Fibroblast of lung (primary cell): ENCODE results near the gene VTA1. TPM values are rescaled to one million over a fixed set of nuclear protein-coding genes. Genes with fewer than 3 reads are reported as not detected.
"Not testable (repeated sequence)": the region's sequence is repeated elsewhere in the genome, so short reads cannot be mapped to it uniquely, and the experiment has no call there.

Source experiments
- DNase-seq, 2 donors: peaks; one replicate each; pipeline versions ENCODE4 v3.0.0 to v3.0.0-alpha.2; 2010; ENCODE audit warnings: low read depth in 2 of 2
- H2AFZ ChIP-seq: 2 replicates; pipeline ENCODE4 v1.5.1; 2012; ENCODE audit warnings: low read length, control low read depth, inconsistent platforms
- H3K27ac ChIP-seq: 2 replicates; pipeline ENCODE4 v1.5.1; 2011; ENCODE audit warnings: low read length, control low read depth; ENCODE audit not compliant: insufficient read depth
- H3K27me3 ChIP-seq: 2 replicates; pipeline ENCODE4 v1.5.1; 2011; ENCODE audit warnings: mild to moderate bottlenecking, low read length; ENCODE audit not compliant: control insufficient read depth, insufficient read depth
- H3K36me3 ChIP-seq: 2 replicates; pipeline ENCODE4 v1.5.1; 2011; ENCODE audit warnings: low read length; ENCODE audit not compliant: control insufficient read depth, insufficient read depth
- H3K4me1 ChIP-seq: 2 replicates; pipeline ENCODE4 v1.5.1; 2011; ENCODE audit warnings: low read length; ENCODE audit not compliant: control insufficient read depth, insufficient read depth; ENCODE audit errors: extremely low read depth
- H3K4me2 ChIP-seq: 2 replicates; pipeline ENCODE4 v1.5.1; 2011; ENCODE audit warnings: low read length, control low read depth; ENCODE audit not compliant: insufficient read depth; ENCODE audit errors: extremely low read depth
- H3K4me3 ChIP-seq, 4 experiments: fragments of 200-600 bp in 1 of 4; sonication (generic) in 1 of 4; replicated peaks in 1 of 4; 2 replicates each; pipeline ENCODE4 v1.5.1; 2011 to 2016; ENCODE audit warnings: low read length in 4 of 4, low read depth in 3 of 4, mild to moderate bottlenecking in 3 of 4, control low read depth in 2 of 4, inconsistent platforms in 1 of 4, mixed read lengths in 1 of 4; ENCODE audit not compliant: insufficient read depth in 1 of 4; ENCODE audit errors: control extremely low read depth in 1 of 4
- H3K79me2 ChIP-seq: 2 replicates; pipeline ENCODE4 v1.5.1; 2012; ENCODE audit warnings: mild to moderate bottlenecking, low read length, inconsistent platforms; ENCODE audit not compliant: control insufficient read depth, insufficient read depth
- H3K9ac ChIP-seq: 2 replicates; pipeline ENCODE4 v1.5.1; 2011; ENCODE audit warnings: mild to moderate bottlenecking, low read length, control low read depth; ENCODE audit not compliant: insufficient read depth
- H3K9me3 ChIP-seq: 2 replicates; pipeline ENCODE4 v1.5.1; 2012; ENCODE audit warnings: low read depth, low read length; ENCODE audit not compliant: control insufficient read depth, insufficient read depth
- H4K20me1 ChIP-seq: 2 replicates; pipeline ENCODE4 v1.5.1; 2011; ENCODE audit warnings: low read length; ENCODE audit not compliant: control insufficient read depth, insufficient read depth; ENCODE audit errors: extremely low read depth
- CTCF ChIP-seq, 2 donors: IDR thresholded peaks in 1 of 2; conservative IDR thresholded peaks in 1 of 2; 1 replicate in 1 of 2; 2 replicates in 1 of 2; pipeline ENCODE4 v1.5.1; 2011 to 2012; ENCODE audit warnings: low read length in 2 of 2, control low read depth in 1 of 2, inconsistent platforms in 1 of 2, low read depth in 1 of 2, mild to moderate bottlenecking in 1 of 2
- EZH2 ChIP-seq: IDR thresholded peaks from 2 replicates; pipeline ENCODE4 v1.5.1; 2012; ENCODE audit warnings: low read length, control low read depth, mild to moderate bottlenecking; ENCODE audit errors: missing control alignments
- polyA plus RNA-seq, 2 donors: library from polyadenylated mRNA; depleted of rRNA in 1 of 2; stranded (reverse) in 1 of 2; unstranded in 1 of 2; fragments of >200 nt; gene quantifications; 2 replicates each; pipeline ENCODE4 v1.2.1, GENCODE V29; 2011 to 2012; ENCODE audit warnings: missing spikeins in 1 of 2
- total RNA-seq: library from RNA; depleted of rRNA; stranded (reverse); fragments of >200 nt; gene quantifications from 2 replicates; pipeline ENCODE4 v1.2.1, GENCODE V29; 2014

VTA1 gene
- total and polyA plus RNA-seq, 2 donors (not counting 1 experiment from before 2014, with no cell fraction given) = 26.3 to 99.3 TPM

DNA sequence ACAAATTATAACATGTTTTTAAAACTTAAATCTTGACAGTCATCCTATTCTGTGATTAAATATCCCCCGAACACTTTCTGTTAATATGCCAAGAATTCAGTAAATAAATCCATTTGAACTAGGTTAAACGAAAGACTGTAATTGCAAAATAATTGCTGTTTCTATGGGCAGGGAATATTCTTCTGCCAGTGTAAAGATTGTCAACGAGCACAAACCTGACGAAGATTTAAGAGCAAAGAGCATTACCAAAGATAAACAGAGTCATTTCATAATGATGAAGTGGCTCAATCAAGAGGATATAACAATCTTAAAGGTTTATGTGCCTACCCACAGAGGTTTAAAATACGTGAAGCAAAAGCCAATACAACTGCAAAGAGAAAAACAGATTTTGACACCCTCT is 78.5 kb downstream of the VTA1 start:
- no peak overlapping the region for H3K9ac ChIP-seq
- H4K20me1 ChIP-seq = no peaks in the 10 kb centered on the region
- H2AFZ ChIP-seq = no peak overlapping the region
- TF ChIP-seq CTCF (conservative IDR thresholded peaks at IDR 0.05 in 1 of 2, IDR thresholded peaks at IDR 0.05 in 1 of 2; ENCODE audit: low read depth in 1 of 2, low read length in 2 of 2) (no peak), EZH2 (no peak)
- H3K36me3 ChIP-seq = no peaks in the 10 kb centered on the region
- no peak overlapping the region for H3K4me2 ChIP-seq
- H3K79me2 ChIP-seq = no peaks in the 10 kb centered on the region
- no peak overlapping the region for H3K4me3 ChIP-seq
- H3K27me3 ChIP-seq = no peaks in the 10 kb centered on the region
- no peak for DNase-seq
- no peak overlapping the region for H3K27ac ChIP-seq
- H3K9me3 ChIP-seq = no peaks in the 10 kb centered on the region
- H3K4me1 ChIP-seq = no peaks in the 10 kb centered on the region

DNA sequence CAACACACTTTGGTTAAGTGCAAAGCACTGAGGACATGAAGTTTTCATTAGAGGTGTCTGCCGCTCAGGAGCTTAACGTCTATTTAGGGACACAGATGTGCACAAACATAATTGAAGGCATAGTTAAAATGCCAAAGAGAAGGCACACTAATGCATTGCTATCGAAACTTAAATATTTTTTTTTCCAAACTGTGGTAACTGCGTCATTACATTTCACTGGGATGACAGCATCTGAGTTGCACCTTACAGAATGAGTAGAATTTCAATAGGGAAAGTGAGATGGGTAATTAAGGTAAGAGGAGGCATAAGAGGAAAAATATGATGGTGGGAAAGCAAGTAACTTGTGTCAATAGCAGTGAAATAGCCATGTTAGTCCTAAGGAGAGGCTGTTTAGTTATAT is 79.7 kb downstream of the VTA1 start:
- Histone ChIP-seq H3K36me3 (no peaks in the 10 kb centered on the region), H3K79me2 (no peaks in the 10 kb centered on the region), H2AFZ (no peak overlapping the region), H3K4me1 (no peaks in the 10 kb centered on the region), H3K27me3 (no peaks in the 10 kb centered on the region), H4K20me1 (no peaks in the 10 kb centered on the region), H3K4me2 (no peak overlapping the region), H3K27ac (no peak overlapping the region), H3K9me3 (no peaks in the 10 kb centered on the region), H3K4me3 (no peak overlapping the region), H3K9ac (no peak overlapping the region)
- no peak for TF ChIP-seq CTCF (conservative IDR thresholded peaks at IDR 0.05 in 1 of 2, IDR thresholded peaks at IDR 0.05 in 1 of 2; ENCODE audit: low read depth in 1 of 2, low read length in 2 of 2)
- DNase-seq = no peak

DNA sequence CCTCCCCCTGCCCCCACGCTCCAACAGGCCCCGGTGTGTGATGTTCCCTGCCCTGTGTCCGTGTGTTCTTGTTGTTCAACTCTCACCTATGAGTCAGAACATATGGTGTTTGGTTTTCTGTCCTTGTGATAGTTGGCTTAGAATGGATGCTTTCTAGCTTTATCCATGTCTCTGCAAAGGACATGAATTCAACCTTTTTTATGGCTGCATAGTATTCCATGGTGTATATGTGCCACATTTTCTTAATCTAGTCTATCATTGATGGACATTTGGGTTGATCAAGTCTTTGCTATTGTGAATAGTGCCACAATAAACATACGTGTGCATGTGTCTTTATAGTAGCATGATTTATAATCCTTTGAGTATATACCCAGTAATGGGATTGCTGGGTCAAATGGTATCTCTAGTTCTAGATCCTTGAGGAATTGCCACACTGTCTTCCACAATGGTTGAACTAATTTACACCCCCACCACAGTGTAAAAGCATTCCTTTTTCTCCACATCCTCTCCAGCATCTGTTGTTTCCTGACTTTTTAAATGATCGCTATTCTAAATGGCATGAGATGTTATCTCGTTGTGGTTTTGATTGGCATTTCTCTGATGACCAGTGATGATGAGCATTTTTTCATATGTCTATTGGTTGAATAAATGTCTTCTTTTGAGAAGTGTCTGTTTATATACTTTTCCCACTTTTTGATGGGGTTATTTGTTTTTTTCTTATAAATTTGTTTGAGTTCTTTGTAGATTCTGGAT is 82.6 kb downstream of the VTA1 start:
- not testable (repeated sequence) for H3K4me3 ChIP-seq, H3K27ac ChIP-seq, H3K4me1 ChIP-seq, H2AFZ ChIP-seq, H4K20me1 ChIP-seq, H3K36me3 ChIP-seq, H3K79me2 ChIP-seq, H3K9me3 ChIP-seq, H3K9ac ChIP-seq, H3K27me3 ChIP-seq, H3K4me2 ChIP-seq, DNase-seq
